ENCODE data around the gene LAMTOR2. TPM values are rescaled to one million over a fixed set of nuclear protein-coding genes. Genes with fewer than 3 reads are reported as not detected.

LAMTOR2 gene
- total RNA-seq, 1 experiment from 2014 or later = 60.2 TPM

- H3K9me2 ChIP-seq (ENCODE audit: insufficient read depth) = no peaks in the 10 kb centered on the region
- H4K20me1 ChIP-seq (ENCODE audit: insufficient read depth) = no peaks in the 10 kb centered on the region
- ATAC-seq = no peak
- no peak overlapping the region for H3K4me2 ChIP-seq (ENCODE audit: low read length)
- no peak for TF ChIP-seq SRF (IDR thresholded peaks at IDR 0.05; ENCODE audit: low read depth)
- no peak for TF ChIP-seq MAX (IDR thresholded peaks at IDR 0.05)
- no peak for TF ChIP-seq CEBPB (IDR thresholded peaks at IDR 0.05; ENCODE audit: low read depth)
- no peak for TF ChIP-seq RAD21 (IDR thresholded peaks at IDR 0.05; ENCODE audit: low read depth)
- no peak for TF ChIP-seq ZBTB33 (IDR thresholded peaks at IDR 0.05; ENCODE audit: extremely low read depth, insufficient replicate concordance, low read length)
- TF ChIP-seq CBX3 (IDR thresholded peaks at IDR 0.05; ENCODE audit: low read depth) = no peak
- TF ChIP-seq CTCF (IDR thresholded peaks at IDR 0.05 in 2 of 3, conservative IDR thresholded peaks at IDR 0.05 in 1 of 3; ENCODE audit: borderline replicate concordance in 1 of 3, insufficient read depth in 1 of 3, low read depth in 2 of 3, low read length in 2 of 3) = no peak
- no peak for TF ChIP-seq POLR2A (IDR thresholded peaks at IDR 0.05; ENCODE audit: borderline replicate concordance, extremely low read depth, insufficient read depth, insufficient read length)
- TF ChIP-seq SIN3A (IDR thresholded peaks at IDR 0.05; ENCODE audit: low read depth) = no peak
- TF ChIP-seq EGR1 (IDR thresholded peaks at IDR 0.05; ENCODE audit: low read depth) = no peak
- TF ChIP-seq REST (IDR thresholded peaks at IDR 0.05; ENCODE audit: low read depth) = no peak
- no peak for TF ChIP-seq EZH2phosphoT487 (IDR thresholded peaks at IDR 0.05; ENCODE audit: borderline replicate concordance)
- TF ChIP-seq YY1 (IDR thresholded peaks at IDR 0.05; ENCODE audit: extremely low read depth, insufficient replicate concordance, low read depth, low read length) = no peak
- TF ChIP-seq ZNF274 (IDR thresholded peaks at IDR 0.05; ENCODE audit: low read depth, low read length) = no peak
- TF ChIP-seq ELF1 (IDR thresholded peaks at IDR 0.05; ENCODE audit: borderline replicate concordance, low read depth) = no peak
- TF ChIP-seq EZH2 (IDR thresholded peaks at IDR 0.05) = no peak
- TF ChIP-seq SP1 (IDR thresholded peaks at IDR 0.05; ENCODE audit: low read depth) = no peak
- no peak for TF ChIP-seq TCF7L2 (IDR thresholded peaks at IDR 0.05; ENCODE audit: borderline replicate concordance, extremely low read depth, insufficient read depth, insufficient read length)
- TF ChIP-seq JUND (IDR thresholded peaks at IDR 0.05) = no peak
- no peak for TF ChIP-seq ATF3 (IDR thresholded peaks at IDR 0.05)
- H3K4me3 ChIP-seq (replicated peaks in 1 of 2; ENCODE audit: low read depth in 1 of 2, low read length in 2 of 2) = no peak overlapping the region
- BruUV-seq (replicated peaks) = no TSS peak
- H3K79me2 ChIP-seq (ENCODE audit: insufficient read depth, low read length) = no peaks in the 10 kb centered on the region
- POLR2A ChIA-PET = interaction anchor here (1.5 kb wide), 1 partner anchor 39 kb away, joined by 4 read pairs; no protein-coding TSS in a partner anchor
- CTCF ChIA-PET = interaction anchor here (0.9 to 4.7 kb wide), 8 partner anchors 11 to 228 kb away, joined by 3 to 27 read pairs (median 4); no protein-coding TSS in a partner anchor
- no peak overlapping the region for H3K9ac ChIP-seq (ENCODE audit: low read length)
- RAD21 ChIA-PET (ENCODE audit: low non-redundant PET in 1 of 2, low total read pairs in 2 of 2, uncharacterized antibody in 2 of 2, unreplicated experiment in 2 of 2) = interaction anchor here (1.0 to 1.5 kb wide), 3 partner anchors 38 to 134 kb away, joined by 5 to 11 read pairs (median 8); no protein-coding TSS in a partner anchor
- no peaks in the 10 kb centered on the region for H3K9me3 ChIP-seq (ENCODE audit: control insufficient read depth in 1 of 2, insufficient read depth in 1 of 2, low read depth in 1 of 2, low read length in 2 of 2)
- no peaks in the 10 kb centered on the region for H3K36me3 ChIP-seq (ENCODE audit: control insufficient read depth in 1 of 2, insufficient read depth in 2 of 2, low read length in 2 of 2)
- H3K27me3 ChIP-seq (ENCODE audit: insufficient read depth, low read length) = no peaks in the 10 kb centered on the region
- no peak overlapping the region for H3K27ac ChIP-seq (ENCODE audit: low read depth, low read length)
- no peak overlapping the region for H2AFZ ChIP-seq (ENCODE audit: low read depth, low read length, poor library complexity, severe bottlenecking)
- DNase-seq (ENCODE audit: low read depth, low spot score) = no peak
- H3K4me1 ChIP-seq (ENCODE audit: control insufficient read depth in 1 of 2, insufficient read depth in 2 of 2, low read length in 2 of 2) = peaks cover 17 to 31% of the 10 kb centered on the region in 2 experiments
- intact Hi-C loops (cut with micrococcal nuclease) = loop anchor here (2.0 kb wide), 1 partner anchor 269 kb away; no protein-coding TSS in a partner anchor
Observed at GRCh38 chr1:156091610-156092009, 37.0 kb downstream of the LAMTOR2 start.

Data from HCT116 (cell line).